DND-41 (cell line): ENCODE data around the gene AFF4.

ENCODE experiments used
- CTCF ChIP-seq: IDR thresholded peaks from 2 replicates; pipeline ENCODE4 v1.5.1; 2012; ENCODE audit warnings: borderline replicate concordance, low read length, moderate library complexity, mild to moderate bottlenecking; ENCODE audit not compliant: poor library complexity, severe bottlenecking; ENCODE audit errors: extremely low read depth
- EZH2 ChIP-seq: IDR thresholded peaks from 3 replicates; pipeline ENCODE4 v1.6.1; 2012; ENCODE audit warnings: borderline replicate concordance, low read depth, mild to moderate bottlenecking, moderate library complexity, low read length, inconsistent platforms; ENCODE audit not compliant: severe bottlenecking

- TF ChIP-seq CTCF (no peak), EZH2 (no peak)
These were observed 8.3 kb upstream of the AFF4 start for GRCh38 chr5:132971483-132972435.
